Body of pancreas (tissue), 4 donors: ENCODE data around the gene PCBP3. TPM values are rescaled to one million over a fixed set of nuclear protein-coding genes. Genes with fewer than 3 reads are reported as not detected.

Experiments
- ATAC-seq: fragments of 150-250 bp; one replicate; pipeline ENCODE4 v1.9.1; 2016
- DNase-seq, 4 donors: peaks; one replicate each; pipeline ENCODE4 v3.0.0-alpha.2; 2019
- H3K27ac ChIP-seq, 4 donors: fragments of 200-600 bp; sonication (generic); 1 replicate in 3 of 4; 2 replicates in 1 of 4; pipeline versions ENCODE4 v1.5.1 to v1.6.1; 2016 to 2019; ENCODE audit warnings: mild to moderate bottlenecking in 1 of 4, mixed read lengths in 1 of 4, moderate library complexity in 1 of 4
- H3K27me3 ChIP-seq, 2 donors: fragments of 200-600 bp; sonication (generic); one replicate each; pipeline ENCODE4 v1.6.0; 2016; ENCODE audit warnings: mild to moderate bottlenecking in 1 of 2
- H3K36me3 ChIP-seq, 2 donors: fragments of 200-600 bp; sonication (generic); replicated peaks in 1 of 2; 2 replicates each; pipeline ENCODE4 v1.5.1; 2016; ENCODE audit warnings: low read depth in 2 of 2; ENCODE audit not compliant: insufficient read depth in 1 of 2
- H3K4me1 ChIP-seq: fragments of 200-600 bp; sonication (generic); one replicate; pipeline ENCODE4 v1.6.0; 2016
- H3K4me3 ChIP-seq, 2 donors: fragments of 200-600 bp; sonication (generic); 1 replicate in 1 of 2; 2 replicates in 1 of 2; pipeline ENCODE4 v1.5.1; 2016 to 2019
- H3K9me3 ChIP-seq, 3 donors: fragments of 200-600 bp; sonication (generic); 1 replicate in 2 of 3; 2 replicates in 1 of 3; pipeline ENCODE4 v1.5.1; 2016
- POLR2A ChIP-seq, 3 donors: fragments of 450-650 bp; IDR thresholded peaks; one replicate each; pipeline ENCODE4 v1.6.1; 2016; ENCODE audit warnings: antibody characterized with exemption in 3 of 3, mild to moderate bottlenecking in 2 of 3
- WGBS, 2 donors: methylation state at CpG; one replicate each; pipeline ENCODE4 v1.1.5; 2017; 5-methylcytosine and 5-hydroxymethylcytosine counted together
- intact Hi-C: fragments of 100-400 bp; cut with DNase I; formaldehyde crosslinking; loops from one replicate; pipeline ENCODE4 v1.15.1; 2023
- total RNA-seq, 2 donors: library from RNA; depleted of rRNA; stranded (reverse); fragments of >200 nt; gene quantifications; one replicate each; pipeline ENCODE4 v1.1.0, GENCODE V29; 2016
- TF ChIP-seq, protein P1 (sequence below), 7 experiments: fragments of 450-650 bp in 4 of 7; fragments of 200-600 bp in 3 of 7; sonication (generic) in 3 of 7; IDR thresholded peaks; one replicate each; pipeline ENCODE4 v1.5.1; 2016 to 2019; ENCODE audit warnings: antibody characterized with exemption in 7 of 7

The PCBP3 gene
- total RNA-seq, 2 donors from 2014 or later = 1.3 to 4.6 TPM

DNA sequence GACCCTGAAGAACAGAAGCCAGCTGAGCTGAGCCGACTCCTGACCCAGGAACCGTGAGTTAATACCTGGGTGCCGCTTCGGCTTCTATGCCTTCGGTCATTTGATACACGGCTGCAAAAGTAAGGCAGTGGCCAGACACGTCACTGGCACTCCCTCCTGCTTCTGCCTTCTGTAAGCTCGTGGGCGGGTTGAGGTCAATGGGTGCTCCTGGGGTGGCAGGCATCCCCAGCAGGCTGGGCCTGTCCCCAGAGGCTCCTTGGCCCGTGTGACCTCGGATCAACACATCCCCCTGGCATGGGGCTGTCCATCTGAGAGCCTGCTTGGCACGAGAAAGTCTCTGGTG lies 302.3 kb downstream of the PCBP3 start:
- Histone ChIP-seq H3K27ac (no peak overlapping the region), H3K27me3 (peaks cover 0 to 5% of the 10 kb centered on the region in 2 donors), H3K9me3 (no peaks in the 10 kb centered on the region), H3K4me3 (no peak overlapping the region), H3K4me1 (peaks cover 7% of the 10 kb centered on the region), H3K36me3 (no peaks in the 10 kb centered on the region)
- ATAC-seq = no peak
- TF ChIP-seq, protein P1, sequence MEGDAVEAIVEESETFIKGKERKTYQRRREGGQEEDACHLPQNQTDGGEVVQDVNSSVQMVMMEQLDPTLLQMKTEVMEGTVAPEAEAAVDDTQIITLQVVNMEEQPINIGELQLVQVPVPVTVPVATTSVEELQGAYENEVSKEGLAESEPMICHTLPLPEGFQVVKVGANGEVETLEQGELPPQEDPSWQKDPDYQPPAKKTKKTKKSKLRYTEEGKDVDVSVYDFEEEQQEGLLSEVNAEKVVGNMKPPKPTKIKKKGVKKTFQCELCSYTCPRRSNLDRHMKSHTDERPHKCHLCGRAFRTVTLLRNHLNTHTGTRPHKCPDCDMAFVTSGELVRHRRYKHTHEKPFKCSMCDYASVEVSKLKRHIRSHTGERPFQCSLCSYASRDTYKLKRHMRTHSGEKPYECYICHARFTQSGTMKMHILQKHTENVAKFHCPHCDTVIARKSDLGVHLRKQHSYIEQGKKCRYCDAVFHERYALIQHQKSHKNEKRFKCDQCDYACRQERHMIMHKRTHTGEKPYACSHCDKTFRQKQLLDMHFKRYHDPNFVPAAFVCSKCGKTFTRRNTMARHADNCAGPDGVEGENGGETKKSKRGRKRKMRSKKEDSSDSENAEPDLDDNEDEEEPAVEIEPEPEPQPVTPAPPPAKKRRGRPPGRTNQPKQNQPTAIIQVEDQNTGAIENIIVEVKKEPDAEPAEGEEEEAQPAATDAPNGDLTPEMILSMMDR (IDR thresholded peaks at IDR 0.05) = no peak
- TF ChIP-seq POLR2A (IDR thresholded peaks at IDR 0.05) = no peak
- intact Hi-C loops = no loop called here
- 64 to 77% methylated on average over 3 to 12 of the region's 12 CpGs for WGBS, 2 donors
- DNase-seq = no peak

DNA sequence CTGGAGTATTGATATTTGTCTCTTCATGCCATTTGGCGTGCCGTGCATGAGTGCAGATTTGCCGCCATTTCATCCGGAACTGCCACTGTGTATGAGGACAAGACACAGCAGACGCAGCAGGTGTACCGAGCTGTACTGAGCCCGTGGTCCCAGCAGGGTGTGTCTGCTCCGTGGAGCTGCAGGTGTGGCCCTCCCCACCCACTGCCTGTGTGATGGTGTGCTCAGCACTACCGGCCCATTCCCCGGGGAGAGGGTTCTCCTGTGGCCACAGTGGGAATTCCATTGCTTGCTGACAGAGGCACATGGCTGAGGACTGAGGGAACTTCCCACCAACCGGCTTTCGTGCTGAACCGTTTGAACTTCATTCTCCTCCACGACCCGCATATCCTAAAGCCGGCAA lies 303.8 kb downstream of the PCBP3 start:
- no peak for TF ChIP-seq POLR2A (IDR thresholded peaks at IDR 0.05)
- TF ChIP-seq, protein P1 (IDR thresholded peaks at IDR 0.05) = no peak

DNA sequence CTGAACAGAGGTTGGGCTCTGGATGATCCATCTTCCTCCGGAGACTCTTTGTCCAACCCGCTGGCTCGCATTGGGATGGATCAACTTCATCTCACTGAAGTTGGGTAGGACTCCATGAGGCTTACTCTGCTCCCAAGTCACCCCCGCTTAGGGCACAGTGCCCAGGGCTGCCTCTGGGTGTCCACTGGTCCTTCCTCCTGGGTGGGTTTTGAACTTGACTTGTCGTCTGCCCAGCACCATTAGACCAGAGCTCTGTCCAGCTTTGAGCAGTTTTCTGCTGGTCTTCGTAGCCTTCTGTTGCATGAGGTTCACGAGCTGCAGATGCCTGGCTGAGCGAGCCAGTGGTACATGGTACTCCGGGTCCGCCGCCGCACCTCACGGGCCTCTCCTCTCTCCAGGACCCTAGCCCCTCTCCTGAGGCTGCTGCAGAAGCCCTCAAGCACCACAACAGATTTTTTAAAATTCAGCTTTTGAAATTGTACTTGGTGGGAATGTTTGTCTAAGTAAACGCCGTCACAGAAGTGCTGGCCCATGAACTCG lies 304.3 kb downstream of the PCBP3 start:
- no peaks in the 10 kb centered on the region for H3K9me3 ChIP-seq
- ATAC-seq = no peak
- TF ChIP-seq, protein P1 (IDR thresholded peaks at IDR 0.05) = no peak
- TF ChIP-seq POLR2A (IDR thresholded peaks at IDR 0.05) = no peak
- no peaks in the 10 kb centered on the region for H3K36me3 ChIP-seq
- intact Hi-C loops = no loop called here
- no peak overlapping the region for H3K4me3 ChIP-seq
- H3K27me3 ChIP-seq = peaks cover 0 to 5% of the 10 kb centered on the region in 2 donors
- WGBS, 2 donors = 84 to 91% methylated on average over 15 to 16 of the region's 16 CpGs
- DNase-seq = no peak
- no peak overlapping the region for H3K27ac ChIP-seq
- H3K4me1 ChIP-seq = peaks cover 8% of the 10 kb centered on the region

More for the DNA sequence above, 303.8 kb downstream of the PCBP3 start:
- intact Hi-C loops = no loop called here
- Histone ChIP-seq H3K4me3 (no peak overlapping the region), H3K27ac (no peak overlapping the region), H3K36me3 (no peaks in the 10 kb centered on the region), H3K9me3 (no peaks in the 10 kb centered on the region), H3K4me1 (peaks cover 8% of the 10 kb centered on the region), H3K27me3 (peaks cover 0 to 5% of the 10 kb centered on the region in 2 donors)
- 76 to 91% methylated on average over 10 to 16 of the region's 16 CpGs for WGBS, 2 donors
- DNase-seq (no peak), ATAC-seq (no peak)

DNA sequence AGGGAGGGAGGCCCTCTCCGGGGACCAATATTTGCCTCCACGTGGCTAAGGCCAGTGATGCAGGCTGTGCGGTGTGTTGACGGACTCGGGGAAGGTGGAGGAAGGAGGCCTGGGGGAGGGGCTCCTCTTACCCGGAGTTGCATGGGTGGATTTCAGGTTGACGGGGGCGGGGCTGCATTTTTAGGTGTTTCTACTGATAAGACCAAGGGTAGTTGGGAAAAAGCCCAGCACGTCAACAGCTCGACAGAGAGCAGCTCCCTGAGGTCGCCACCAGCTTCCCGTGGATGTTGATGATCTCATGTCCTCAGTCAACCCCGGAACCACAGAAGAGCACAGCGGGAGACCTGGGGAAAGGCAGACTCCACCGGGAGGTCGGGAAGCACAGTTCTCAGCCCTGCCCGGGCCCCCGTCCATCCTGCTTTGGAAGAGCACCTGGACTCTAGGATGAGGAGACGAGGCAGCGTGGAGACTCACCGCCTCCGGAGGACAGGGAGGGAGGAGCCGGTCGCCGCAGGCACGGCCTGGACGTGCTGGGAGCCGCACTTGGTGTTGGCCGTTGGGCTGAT lies 305.1 kb downstream of the PCBP3 start:
- H3K4me1 ChIP-seq = peaks cover 8% of the 10 kb centered on the region
- H3K9me3 ChIP-seq = no peaks in the 10 kb centered on the region
- peak in 2 of 4 donors; percentile 14 to 29 for DNase-seq
- ATAC-seq = no peak
- peaks cover 0 to 5% of the 10 kb centered on the region in 2 donors for H3K27me3 ChIP-seq
- WGBS, 2 donors = 49 to 51% methylated on average over 13 to 29 of the region's 29 CpGs
- no peak overlapping the region for H3K4me3 ChIP-seq
- H3K27ac ChIP-seq = no peak overlapping the region
- intact Hi-C loops = no loop called here
- TF ChIP-seq, protein P1 (IDR thresholded peaks at IDR 0.05) = no peak
- TF ChIP-seq POLR2A (IDR thresholded peaks at IDR 0.05) = no peak
- no peaks in the 10 kb centered on the region for H3K36me3 ChIP-seq
